Measurements from ENCODE around the gene KLHL25. TPM values are rescaled to one million over a fixed set of nuclear protein-coding genes. Genes with fewer than 3 reads are reported as not detected.

The KLHL25 gene
- total and polyA plus RNA-seq, 2 of the 8 experiments (the other 6 are each of a cell fraction or from before 2014, with no cell fraction given) = 16.5 to 22.0 TPM

GRCh38 chr15:85832394-85832793 is 37.7 kb upstream of the KLHL25 start (continued):
- TF ChIP-seq, protein P1, sequence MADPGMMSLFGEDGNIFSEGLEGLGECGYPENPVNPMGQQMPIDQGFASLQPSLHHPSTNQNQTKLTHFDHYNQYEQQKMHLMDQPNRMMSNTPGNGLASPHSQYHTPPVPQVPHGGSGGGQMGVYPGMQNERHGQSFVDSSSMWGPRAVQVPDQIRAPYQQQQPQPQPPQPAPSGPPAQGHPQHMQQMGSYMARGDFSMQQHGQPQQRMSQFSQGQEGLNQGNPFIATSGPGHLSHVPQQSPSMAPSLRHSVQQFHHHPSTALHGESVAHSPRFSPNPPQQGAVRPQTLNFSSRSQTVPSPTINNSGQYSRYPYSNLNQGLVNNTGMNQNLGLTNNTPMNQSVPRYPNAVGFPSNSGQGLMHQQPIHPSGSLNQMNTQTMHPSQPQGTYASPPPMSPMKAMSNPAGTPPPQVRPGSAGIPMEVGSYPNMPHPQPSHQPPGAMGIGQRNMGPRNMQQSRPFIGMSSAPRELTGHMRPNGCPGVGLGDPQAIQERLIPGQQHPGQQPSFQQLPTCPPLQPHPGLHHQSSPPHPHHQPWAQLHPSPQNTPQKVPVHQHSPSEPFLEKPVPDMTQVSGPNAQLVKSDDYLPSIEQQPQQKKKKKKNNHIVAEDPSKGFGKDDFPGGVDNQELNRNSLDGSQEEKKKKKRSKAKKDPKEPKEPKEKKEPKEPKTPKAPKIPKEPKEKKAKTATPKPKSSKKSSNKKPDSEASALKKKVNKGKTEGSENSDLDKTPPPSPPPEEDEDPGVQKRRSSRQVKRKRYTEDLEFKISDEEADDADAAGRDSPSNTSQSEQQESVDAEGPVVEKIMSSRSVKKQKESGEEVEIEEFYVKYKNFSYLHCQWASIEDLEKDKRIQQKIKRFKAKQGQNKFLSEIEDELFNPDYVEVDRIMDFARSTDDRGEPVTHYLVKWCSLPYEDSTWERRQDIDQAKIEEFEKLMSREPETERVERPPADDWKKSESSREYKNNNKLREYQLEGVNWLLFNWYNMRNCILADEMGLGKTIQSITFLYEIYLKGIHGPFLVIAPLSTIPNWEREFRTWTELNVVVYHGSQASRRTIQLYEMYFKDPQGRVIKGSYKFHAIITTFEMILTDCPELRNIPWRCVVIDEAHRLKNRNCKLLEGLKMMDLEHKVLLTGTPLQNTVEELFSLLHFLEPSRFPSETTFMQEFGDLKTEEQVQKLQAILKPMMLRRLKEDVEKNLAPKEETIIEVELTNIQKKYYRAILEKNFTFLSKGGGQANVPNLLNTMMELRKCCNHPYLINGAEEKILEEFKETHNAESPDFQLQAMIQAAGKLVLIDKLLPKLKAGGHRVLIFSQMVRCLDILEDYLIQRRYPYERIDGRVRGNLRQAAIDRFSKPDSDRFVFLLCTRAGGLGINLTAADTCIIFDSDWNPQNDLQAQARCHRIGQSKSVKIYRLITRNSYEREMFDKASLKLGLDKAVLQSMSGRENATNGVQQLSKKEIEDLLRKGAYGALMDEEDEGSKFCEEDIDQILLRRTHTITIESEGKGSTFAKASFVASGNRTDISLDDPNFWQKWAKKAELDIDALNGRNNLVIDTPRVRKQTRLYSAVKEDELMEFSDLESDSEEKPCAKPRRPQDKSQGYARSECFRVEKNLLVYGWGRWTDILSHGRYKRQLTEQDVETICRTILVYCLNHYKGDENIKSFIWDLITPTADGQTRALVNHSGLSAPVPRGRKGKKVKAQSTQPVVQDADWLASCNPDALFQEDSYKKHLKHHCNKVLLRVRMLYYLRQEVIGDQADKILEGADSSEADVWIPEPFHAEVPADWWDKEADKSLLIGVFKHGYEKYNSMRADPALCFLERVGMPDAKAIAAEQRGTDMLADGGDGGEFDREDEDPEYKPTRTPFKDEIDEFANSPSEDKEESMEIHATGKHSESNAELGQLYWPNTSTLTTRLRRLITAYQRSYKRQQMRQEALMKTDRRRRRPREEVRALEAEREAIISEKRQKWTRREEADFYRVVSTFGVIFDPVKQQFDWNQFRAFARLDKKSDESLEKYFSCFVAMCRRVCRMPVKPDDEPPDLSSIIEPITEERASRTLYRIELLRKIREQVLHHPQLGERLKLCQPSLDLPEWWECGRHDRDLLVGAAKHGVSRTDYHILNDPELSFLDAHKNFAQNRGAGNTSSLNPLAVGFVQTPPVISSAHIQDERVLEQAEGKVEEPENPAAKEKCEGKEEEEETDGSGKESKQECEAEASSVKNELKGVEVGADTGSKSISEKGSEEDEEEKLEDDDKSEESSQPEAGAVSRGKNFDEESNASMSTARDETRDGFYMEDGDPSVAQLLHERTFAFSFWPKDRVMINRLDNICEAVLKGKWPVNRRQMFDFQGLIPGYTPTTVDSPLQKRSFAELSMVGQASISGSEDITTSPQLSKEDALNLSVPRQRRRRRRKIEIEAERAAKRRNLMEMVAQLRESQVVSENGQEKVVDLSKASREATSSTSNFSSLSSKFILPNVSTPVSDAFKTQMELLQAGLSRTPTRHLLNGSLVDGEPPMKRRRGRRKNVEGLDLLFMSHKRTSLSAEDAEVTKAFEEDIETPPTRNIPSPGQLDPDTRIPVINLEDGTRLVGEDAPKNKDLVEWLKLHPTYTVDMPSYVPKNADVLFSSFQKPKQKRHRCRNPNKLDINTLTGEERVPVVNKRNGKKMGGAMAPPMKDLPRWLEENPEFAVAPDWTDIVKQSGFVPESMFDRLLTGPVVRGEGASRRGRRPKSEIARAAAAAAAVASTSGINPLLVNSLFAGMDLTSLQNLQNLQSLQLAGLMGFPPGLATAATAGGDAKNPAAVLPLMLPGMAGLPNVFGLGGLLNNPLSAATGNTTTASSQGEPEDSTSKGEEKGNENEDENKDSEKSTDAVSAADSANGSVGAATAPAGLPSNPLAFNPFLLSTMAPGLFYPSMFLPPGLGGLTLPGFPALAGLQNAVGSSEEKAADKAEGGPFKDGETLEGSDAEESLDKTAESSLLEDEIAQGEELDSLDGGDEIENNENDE (IDR thresholded peaks at IDR 0.05; ENCODE audit: insufficient replicate concordance, low read length) = no peak
- TF ChIP-seq BACH1 (IDR thresholded peaks at IDR 0.05; ENCODE audit: low read length) = no peak
- no peak for TF ChIP-seq SUZ12 (IDR thresholded peaks at IDR 0.05; ENCODE audit: low read length)
- no peak for TF ChIP-seq TAF7 (optimal IDR thresholded peaks at IDR 0.05; ENCODE audit: borderline replicate concordance, low read depth, low read length)
- TF ChIP-seq NRF1 (IDR thresholded peaks at IDR 0.05; ENCODE audit: low read depth, low read length) = no peak
- no peak for TF ChIP-seq SP1 (IDR thresholded peaks at IDR 0.05; ENCODE audit: low read depth, low read length)
- TF ChIP-seq E2F6 (IDR thresholded peaks at IDR 0.05) = no peak
- TF ChIP-seq POU5F1 (IDR thresholded peaks at IDR 0.05; ENCODE audit: low read depth, low read length) = no peak
- TF ChIP-seq, protein P2, sequence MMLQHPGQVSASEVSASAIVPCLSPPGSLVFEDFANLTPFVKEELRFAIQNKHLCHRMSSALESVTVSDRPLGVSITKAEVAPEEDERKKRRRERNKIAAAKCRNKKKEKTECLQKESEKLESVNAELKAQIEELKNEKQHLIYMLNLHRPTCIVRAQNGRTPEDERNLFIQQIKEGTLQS (IDR thresholded peaks at IDR 0.05; ENCODE audit: insufficient read depth, low read depth, low read length) = no peak
- no peak for TF ChIP-seq JUN (IDR thresholded peaks at IDR 0.05; ENCODE audit: low read depth, low read length)
- no peak for TF ChIP-seq CBX8 (IDR thresholded peaks at IDR 0.05; ENCODE audit: borderline replicate concordance, low read depth, low read length)
